NCI-H345 treated with DMSO at 0.1 percent for 48 hours (cell line): Measurements from ENCODE around the gene NPHS1.

Source experiments
- DNase-seq: peaks from one replicate; lab custom pipeline; 2025; ENCODE audit not compliant: unreplicated experiment; lab: John Stamatoyannopoulos, UW

NPHS1 gene

DNA sequence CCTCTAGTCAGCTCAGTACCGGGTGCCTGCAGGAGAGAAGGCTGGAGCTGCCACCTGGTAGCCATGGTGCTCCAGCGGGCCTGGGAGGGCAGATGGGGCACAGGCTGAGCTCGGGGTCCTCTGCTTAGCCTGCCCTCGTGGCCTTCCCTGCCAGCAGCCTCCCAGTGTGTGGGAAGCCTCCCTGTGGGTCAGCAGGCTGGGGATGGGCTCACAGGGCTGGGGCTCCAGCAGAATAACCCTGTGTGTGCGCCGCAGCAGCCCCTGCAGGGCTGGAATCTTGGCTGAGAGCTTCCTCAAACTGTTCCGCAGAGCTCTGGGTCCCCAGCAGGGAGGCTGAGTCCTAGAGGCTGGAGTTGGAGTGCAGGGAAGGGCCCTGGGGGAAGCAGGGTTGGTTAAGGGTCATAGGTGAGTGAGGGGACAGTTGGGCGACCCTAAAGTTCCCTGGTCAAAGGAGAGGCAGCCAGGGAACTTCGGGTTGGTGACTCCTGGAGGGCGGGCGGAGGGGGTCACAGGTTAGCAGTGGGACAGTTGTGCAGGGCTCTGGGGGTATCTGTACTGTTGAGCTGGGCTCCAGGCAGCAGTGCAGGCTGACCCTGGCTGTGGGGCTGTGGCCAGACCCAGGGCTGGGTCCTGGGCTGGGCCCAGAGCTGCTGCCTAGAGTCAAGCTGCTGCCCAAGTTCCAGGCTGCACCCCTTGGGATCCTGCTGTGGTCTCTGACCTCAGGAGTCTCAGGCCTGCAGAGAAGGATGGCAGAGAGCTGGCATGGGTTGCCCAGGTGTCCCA, 62.9 kb downstream of the NPHS1 start:
- no peak for DNase-seq

GRCh38 chr19:35788205-35788960, 63.9 kb downstream of the NPHS1 start:
- no peak for DNase-seq

DNA sequence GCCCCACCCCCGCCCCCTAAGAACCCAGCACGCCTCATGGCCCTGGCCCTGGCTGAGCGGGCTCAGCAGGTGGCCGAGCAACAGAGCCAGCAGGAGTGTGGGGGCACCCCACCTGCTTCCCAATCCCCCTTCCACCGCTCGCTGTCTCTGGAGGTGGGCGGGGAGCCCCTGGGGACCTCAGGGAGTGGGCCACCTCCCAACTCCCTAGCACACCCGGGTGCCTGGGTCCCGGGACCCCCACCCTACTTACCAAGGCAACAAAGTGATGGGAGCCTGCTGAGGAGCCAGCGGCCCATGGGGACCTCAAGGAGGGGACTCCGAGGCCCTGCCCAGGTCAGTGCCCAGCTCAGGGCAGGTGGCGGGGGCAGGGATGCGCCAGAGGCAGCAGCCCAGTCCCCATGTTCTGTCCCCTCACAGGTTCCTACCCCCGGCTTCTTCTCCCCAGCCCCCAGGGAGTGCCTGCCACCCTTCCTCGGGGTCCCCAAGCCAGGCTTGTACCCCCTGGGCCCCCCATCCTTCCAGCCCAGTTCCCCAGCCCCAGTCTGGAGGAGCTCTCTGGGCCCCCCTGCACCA, 65.0 kb downstream of the NPHS1 start:
- DNase-seq = no peak

- DNase-seq = no peak
Observed at GRCh38 chr19:35786299-35787160, 65.8 kb downstream of the NPHS1 start.

GRCh38 chr19:35785339-35785627, 67.0 kb downstream of the NPHS1 start:
- DNase-seq = no peak

- no peak for DNase-seq
Observed at GRCh38 chr19:35784503-35785338, 67.6 kb downstream of the NPHS1 start.

DNA sequence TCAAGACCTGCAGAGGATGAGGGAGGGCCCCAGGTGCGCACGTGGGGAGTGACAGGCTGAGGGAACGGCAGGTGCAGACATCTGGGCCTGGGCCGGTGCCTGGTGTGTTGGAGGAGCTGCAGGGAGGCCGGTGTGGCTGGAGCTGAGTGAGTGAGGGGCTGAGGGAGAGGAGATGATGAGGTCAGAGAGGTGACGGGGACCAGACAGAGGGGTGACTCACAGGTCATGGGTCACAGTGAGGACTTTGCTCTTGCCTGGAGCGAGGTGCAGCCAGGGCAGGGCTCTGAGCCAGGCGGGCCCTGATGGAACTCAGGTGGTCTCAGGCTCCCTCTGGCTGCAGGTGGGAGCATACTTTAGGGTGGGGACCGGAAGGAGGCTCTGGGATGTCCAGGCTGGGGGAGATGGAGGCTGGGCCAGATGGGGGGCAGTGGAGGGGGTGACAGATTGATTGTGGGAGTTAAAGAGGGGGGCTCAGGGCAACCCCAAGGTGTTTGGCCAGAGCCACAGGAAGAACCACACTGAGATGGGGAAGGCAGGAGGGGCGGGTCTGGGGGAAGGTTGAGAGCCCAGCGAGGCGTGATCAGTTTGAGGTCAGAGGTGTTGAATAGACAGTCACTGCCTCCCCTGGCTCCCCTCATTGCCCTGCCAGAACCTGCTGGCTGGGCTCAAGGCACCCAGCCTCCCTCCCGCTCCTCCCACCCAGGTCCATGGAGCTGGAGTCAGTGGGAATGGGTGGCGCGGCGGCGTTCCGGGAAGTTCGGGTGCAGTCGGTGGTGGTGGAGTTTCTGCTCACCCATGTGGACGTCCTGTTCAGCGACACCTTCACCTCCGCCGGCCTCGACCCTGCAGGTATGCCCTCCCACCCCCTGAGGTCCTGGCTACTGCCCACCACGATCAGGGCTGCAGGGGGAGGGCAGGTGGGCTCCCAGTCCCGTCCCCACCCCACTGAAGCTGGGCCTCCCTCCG, 68.6 kb downstream of the NPHS1 start:
- no peak for DNase-seq

GRCh38 chr19:35782589-35782988, 69.7 kb downstream of the NPHS1 start:
- no peak for DNase-seq

DNA sequence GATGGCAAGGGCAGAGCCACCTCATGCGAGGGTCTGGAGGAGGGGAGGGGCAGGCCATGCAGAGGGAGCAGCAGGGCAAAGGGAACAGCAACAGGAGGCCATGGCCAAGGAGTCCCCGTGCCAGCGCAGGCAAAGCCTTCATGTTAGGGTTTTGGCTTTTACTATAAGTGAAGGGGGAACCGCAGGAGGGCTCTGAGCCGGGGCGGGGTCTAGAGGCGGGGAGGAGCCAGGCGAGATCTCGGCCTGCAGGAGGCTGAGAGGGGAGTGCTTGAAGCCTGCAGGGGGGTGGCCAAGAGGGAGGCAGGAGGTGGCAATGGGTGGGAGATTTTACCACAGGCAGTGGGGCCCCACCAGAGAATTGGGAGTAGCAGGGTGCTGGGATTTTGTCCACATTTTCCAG, 70.7 kb downstream of the NPHS1 start:
- no peak for DNase-seq

GRCh38 chr19:35780717-35781116, 71.6 kb downstream of the NPHS1 start:
- DNase-seq = no peak

GRCh38 chr19:35780058-35780457, 72.2 kb downstream of the NPHS1 start:
- no peak for DNase-seq

DNA sequence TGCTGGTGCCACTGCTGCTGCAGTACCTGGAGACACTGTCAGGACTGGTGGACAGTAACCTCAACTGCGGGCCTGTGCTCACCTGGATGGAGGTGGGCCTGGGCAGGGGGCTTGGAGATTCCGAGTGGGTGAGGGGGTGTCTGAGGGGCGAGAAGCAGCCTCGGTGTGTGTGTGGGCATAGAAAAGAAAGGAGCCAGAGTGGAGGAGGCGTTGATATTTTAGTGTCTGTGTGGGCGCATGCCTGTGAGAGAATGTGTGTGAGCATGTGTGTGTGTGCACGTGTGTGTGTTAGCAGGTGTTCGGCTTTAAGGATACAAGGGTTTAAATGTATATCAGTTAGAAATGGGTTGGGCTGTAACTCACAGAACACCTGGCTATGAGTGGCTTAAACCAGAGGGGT, 73.3 kb downstream of the NPHS1 start:
- DNase-seq = no peak

GRCh38 chr19:35777961-35778360, 74.3 kb downstream of the NPHS1 start:
- no peak for DNase-seq

DNA sequence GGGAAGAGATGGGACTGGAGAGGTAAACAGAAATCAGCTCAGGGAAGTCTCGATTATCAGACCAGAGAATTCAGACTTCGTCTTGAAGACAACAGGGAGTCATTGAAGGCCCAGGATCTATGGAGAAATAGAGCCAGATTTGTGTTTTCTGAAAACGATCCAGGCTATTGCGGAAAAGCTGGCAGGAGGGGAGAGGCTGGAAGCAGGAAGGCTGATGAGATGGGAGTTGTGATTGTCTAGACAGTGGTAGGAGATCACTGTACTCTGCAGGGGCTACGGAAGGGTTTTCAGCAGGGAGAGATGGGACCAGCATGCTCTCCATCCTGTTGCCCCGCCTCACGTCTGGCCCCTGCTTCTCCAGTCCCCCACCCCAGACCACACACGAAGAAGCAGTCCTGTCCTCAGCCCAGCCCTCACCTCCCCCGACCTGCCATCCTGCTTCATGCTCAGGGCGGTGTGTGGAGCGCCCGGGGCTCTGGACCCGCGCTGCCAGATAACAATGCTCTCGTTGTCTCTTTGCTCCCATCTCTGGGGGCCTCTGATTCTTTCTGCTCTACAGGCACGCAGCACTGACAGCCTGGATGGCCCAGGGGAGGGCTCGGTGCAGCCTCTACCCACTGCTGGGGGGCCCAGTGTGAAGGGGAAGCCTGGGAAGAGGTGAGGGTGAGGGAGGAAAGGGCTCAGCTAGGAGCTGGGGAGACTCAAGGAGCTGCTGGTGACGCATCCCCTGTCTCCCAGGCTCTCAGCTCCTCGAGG, 75.0 kb downstream of the NPHS1 start:
- no peak for DNase-seq

- DNase-seq = no peak
Observed at GRCh38 chr19:35776102-35776788, 76.1 kb downstream of the NPHS1 start.
